GM23248 (cell line): Measurements from ENCODE around the gene SKI. TPM values are rescaled to one million over a fixed set of nuclear protein-coding genes. Genes with fewer than 3 reads are reported as not detected.

Source experiments
- DNase-seq: peaks from one replicate; pipeline ENCODE4 v3.0.0-alpha.2; 2015
- H2AFZ ChIP-seq: fragments of 200-600 bp; sonication (generic); 2 replicates; pipeline ENCODE4 v1.6.1; 2016; ENCODE audit warnings: antibody characterized with exemption
- H3F3A ChIP-seq: fragments of 200-600 bp; sonication (generic); 2 replicates; pipeline ENCODE4 v1.6.1; 2016; ENCODE audit warnings: mild to moderate bottlenecking, antibody characterized with exemption, mixed run types; ENCODE audit not compliant: insufficient read depth
- H3K27ac ChIP-seq: fragments of 200-600 bp; sonication (generic); 2 replicates; pipeline ENCODE4 v1.5.1; 2016; ENCODE audit warnings: mild to moderate bottlenecking
- H3K27me3 ChIP-seq: fragments of 200-600 bp; sonication (generic); replicated peaks from 2 replicates; pipeline ENCODE4 v1.6.1; 2016; ENCODE audit warnings: mild to moderate bottlenecking; ENCODE audit not compliant: insufficient read depth
- H3K36me3 ChIP-seq: fragments of 200-600 bp; sonication (generic); 2 replicates; pipeline ENCODE4 v1.6.1; 2016; ENCODE audit warnings: low read depth, mild to moderate bottlenecking
- H3K4me1 ChIP-seq: fragments of 200-600 bp; sonication (generic); 2 replicates; pipeline ENCODE4 v1.6.1; 2016; ENCODE audit warnings: mild to moderate bottlenecking; ENCODE audit not compliant: insufficient read depth
- H3K4me2 ChIP-seq: fragments of 200-600 bp; sonication (generic); one replicate; pipeline ENCODE4 v1.6.1; 2016; ENCODE audit warnings: mild to moderate bottlenecking; ENCODE audit not compliant: unreplicated experiment
- H3K4me3 ChIP-seq: fragments of 200-600 bp; sonication (generic); 2 replicates; pipeline ENCODE4 v1.5.1; 2016; ENCODE audit warnings: mild to moderate bottlenecking
- H3K79me2 ChIP-seq: fragments of 200-600 bp; sonication (generic); 2 replicates; pipeline ENCODE4 v1.6.1; 2016; ENCODE audit warnings: mild to moderate bottlenecking; ENCODE audit not compliant: insufficient read depth
- H3K9ac ChIP-seq: fragments of 200-600 bp; sonication (generic); 2 replicates; pipeline ENCODE4 v1.6.1; 2016; ENCODE audit warnings: mild to moderate bottlenecking
- H3K9me2 ChIP-seq: fragments of 200-600 bp; sonication (generic); 2 replicates; pipeline ENCODE4 v1.6.1; 2016; ENCODE audit warnings: mixed run types, mild to moderate bottlenecking, moderate library complexity; ENCODE audit not compliant: insufficient read depth
- H3K9me3 ChIP-seq: fragments of 200-600 bp; sonication (generic); one replicate; pipeline ENCODE4 v1.6.1; 2017; ENCODE audit warnings: low read depth
- H4K20me1 ChIP-seq: fragments of 200-600 bp; sonication (generic); 2 replicates; pipeline ENCODE4 v1.6.0; 2016; ENCODE audit not compliant: insufficient read depth
- EZH2 ChIP-seq: fragments of 200-600 bp; sonication (generic); IDR thresholded peaks from 2 replicates; pipeline ENCODE4 v1.6.1; 2018; ENCODE audit warnings: antibody characterized with exemption, mild to moderate bottlenecking; ENCODE audit not compliant: insufficient read depth, poor library complexity, severe bottlenecking
- EZH2phosphoT487 ChIP-seq: fragments of 200-600 bp; sonication (generic); IDR thresholded peaks from 2 replicates; pipeline ENCODE4 v1.6.1; 2018; ENCODE audit warnings: antibody characterized with exemption, moderate library complexity, mild to moderate bottlenecking, low read depth; ENCODE audit not compliant: insufficient read depth
- WGBS, 2 experiments: methylation state at CpG; one replicate each; pipeline ENCODE4 v1.1.6; 2015 to 2017; ENCODE audit warnings: low lambda C conversion rate in 2 of 2, low coverage in 1 of 2; ENCODE audit errors: missing lambda C conversion rate in 2 of 2; 5-methylcytosine and 5-hydroxymethylcytosine counted together
- in situ Hi-C: fragments of 300-500 bp; cut with MboI; formaldehyde crosslinking; loops from 2 replicates; pipeline ENCODE4 v1.15.0; 2020
- polyA plus RNA-seq: library from polyadenylated mRNA; unstranded; fragments of >200 nt; fragmentation: Nextera tagmentation; extraction: Ambion mirVana; gene quantifications from 2 replicates; pipeline ENCODE4 v1.2.1, GENCODE V29; 2016
- total RNA-seq: library from RNA; depleted of rRNA; stranded (reverse); fragments of >200 nt; shearing (Covaris generic); gene quantifications from 2 replicates; pipeline ENCODE4 v1.2.3, GENCODE V29; 2014

The SKI gene
- total and polyA plus RNA-seq, 2 experiments from 2014 or later: 3.8 to 23.1 TPM

GRCh38 chr1:2288816-2289536 is 60.9 kb downstream of the SKI start:
- no peak overlapping the region for H3K27ac ChIP-seq
- peaks cover 40% of the 10 kb centered on the region for H3K4me1 ChIP-seq
- TF ChIP-seq EZH2phosphoT487 (no peak), EZH2 (no peak)
- H3K9ac ChIP-seq: no peak overlapping the region
- DNase-seq: no peak
- H3K4me3 ChIP-seq: no peak overlapping the region
- no peaks in the 10 kb centered on the region for H3K36me3 ChIP-seq
- peaks cover 14% of the 10 kb centered on the region for H3F3A ChIP-seq
- no peaks in the 10 kb centered on the region for H3K9me3 ChIP-seq
- H4K20me1 ChIP-seq: no peaks in the 10 kb centered on the region
- H3K27me3 ChIP-seq: no peaks in the 10 kb centered on the region
- H3K4me2 ChIP-seq: no peak overlapping the region
- 72 to 74% methylated on average over 14 to 20 of the region's 20 CpGs for WGBS, 2 experiments
- no peak overlapping the region for H2AFZ ChIP-seq
- H3K9me2 ChIP-seq: no peaks in the 10 kb centered on the region
- peaks cover 96% of the 10 kb centered on the region for H3K79me2 ChIP-seq
- in situ Hi-C loops: no loop called here

GRCh38 chr1:2289607-2290006 is 61.5 kb downstream of the SKI start:
- H3K4me2 ChIP-seq: peak overlapping the region; percentile 76
- no peaks in the 10 kb centered on the region for H3K9me2 ChIP-seq
- peaks cover 14% of the 10 kb centered on the region for H3F3A ChIP-seq
- TF ChIP-seq EZH2: no peak
- no peak for TF ChIP-seq EZH2phosphoT487
- 0 out of 2 replicates have a peak overlapping the region, but pooled peaks have one; percentile 68 for H3K9ac ChIP-seq
- in situ Hi-C loops: no loop called here
- peaks cover 96% of the 10 kb centered on the region for H3K79me2 ChIP-seq
- H3K4me1 ChIP-seq: peaks cover 46% of the 10 kb centered on the region
- no peaks in the 10 kb centered on the region for H4K20me1 ChIP-seq
- 62 to 71% methylated on average over 7 to 9 of the region's 9 CpGs for WGBS, 2 experiments
- no peak overlapping the region for H2AFZ ChIP-seq
- H3K36me3 ChIP-seq: no peaks in the 10 kb centered on the region
- peak overlapping the region; percentile 63 for H3K27ac ChIP-seq
- H3K9me3 ChIP-seq: no peaks in the 10 kb centered on the region
- H3K27me3 ChIP-seq: no peaks in the 10 kb centered on the region
- no peak overlapping the region for H3K4me3 ChIP-seq
- DNase-seq: peak; percentile 34

GRCh38 chr1:2290171-2290578 is 62.1 kb downstream of the SKI start:
- Histone ChIP-seq H3K9ac (peak overlapping the region; percentile 68), H3K4me2 (peak overlapping the region; percentile 76), H3K4me3 (peak overlapping the region; percentile 44), H3K79me2 (peaks cover 96% of the 10 kb centered on the region), H3K27ac (peak overlapping the region; percentile 63), H4K20me1 (no peaks in the 10 kb centered on the region), H3F3A (peaks cover 16% of the 10 kb centered on the region), H3K9me2 (no peaks in the 10 kb centered on the region), H3K4me1 (peaks cover 51% of the 10 kb centered on the region), H3K9me3 (no peaks in the 10 kb centered on the region), H3K27me3 (no peaks in the 10 kb centered on the region), H2AFZ (no peak overlapping the region), H3K36me3 (no peaks in the 10 kb centered on the region)
- 26 to 28% methylated on average over 7 of the region's 7 CpGs for WGBS, 2 experiments
- in situ Hi-C loops: no loop called here
- DNase-seq: no peak
- TF ChIP-seq EZH2phosphoT487 (no peak), EZH2 (no peak)

- Histone ChIP-seq H2AFZ (no peak overlapping the region), H3K9me2 (no peaks in the 10 kb centered on the region), H3K79me2 (peaks cover 96% of the 10 kb centered on the region), H3K4me3 (peak overlapping the region; percentile 67), H4K20me1 (no peaks in the 10 kb centered on the region), H3K9ac (peak overlapping the region; percentile 75), H3K27ac (peak overlapping the region; percentile 81), H3K4me1 (peaks cover 51% of the 10 kb centered on the region), H3K4me2 (peak overlapping the region; percentile 76), H3F3A (peaks cover 19% of the 10 kb centered on the region), H3K9me3 (no peaks in the 10 kb centered on the region), H3K27me3 (no peaks in the 10 kb centered on the region), H3K36me3 (no peaks in the 10 kb centered on the region)
- 4 to 6% methylated on average over 38 to 41 of the region's 41 CpGs for WGBS, 2 experiments
- DNase-seq: peak; percentile 99
- no peak for TF ChIP-seq EZH2
- TF ChIP-seq EZH2phosphoT487: peak; percentile 77; the same call in 1 of the 2 replicates
- in situ Hi-C loops: no loop called here
Measured at GRCh38 chr1:2290595-2291510, 62.7 kb downstream of the SKI start.
